CD4-positive, alpha-beta T cell treated with Interleukin-17A for 1 hour (primary cell): ENCODE data around the gene GRK6.
A peak's percentile ranks its signal among the peaks of the same experiment; 100 is the strongest.

ENCODE experiments used
- DNase-seq: peaks from one replicate; pipeline ENCODE4 v3.0.0-alpha.2; 2020

GRK6 gene

DNA sequence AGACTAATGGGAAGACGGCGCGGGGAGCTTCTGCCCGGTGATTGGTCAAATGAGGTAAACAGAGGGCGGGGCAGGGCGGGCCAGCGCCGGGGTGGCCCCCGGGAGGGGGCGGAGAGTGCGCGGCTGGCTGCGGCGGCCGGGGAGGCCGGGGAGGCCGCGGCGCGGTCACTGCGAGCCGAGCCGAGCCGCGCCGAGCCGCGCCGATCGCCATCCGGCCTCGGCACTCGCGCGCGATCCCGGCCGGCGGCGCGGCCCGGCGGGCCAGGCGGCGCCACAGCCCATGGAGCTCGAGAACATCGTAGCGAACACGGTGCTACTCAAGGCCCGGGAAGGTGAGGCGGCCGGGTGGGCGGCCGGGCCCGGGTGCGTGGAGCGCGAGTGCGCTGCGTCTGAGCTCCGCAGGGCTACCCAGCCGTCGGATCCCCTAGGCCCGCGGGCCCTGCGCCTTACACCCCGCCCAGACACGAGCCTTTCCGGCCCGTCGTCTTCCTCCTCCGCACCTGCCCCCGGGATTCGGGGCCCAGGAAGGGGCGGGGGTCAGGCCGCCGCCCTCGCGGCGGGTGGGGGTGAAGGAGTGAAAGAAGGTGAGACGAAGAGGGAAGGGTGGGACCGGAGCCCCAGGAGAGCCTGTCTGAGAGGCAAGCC lies at the start of gene GRK6:
TSS of gene GRK6 (plus strand) at position 111 of the 645 bp plus-strand sequence. CDS start at position 281, 170 bp downstream.
- DNase-seq, result peak; percentile 81

GRCh38 chr5:177377851-177378776 lies 48.4 kb upstream of the GRK6 start:
- no peak for DNase-seq

DNA sequence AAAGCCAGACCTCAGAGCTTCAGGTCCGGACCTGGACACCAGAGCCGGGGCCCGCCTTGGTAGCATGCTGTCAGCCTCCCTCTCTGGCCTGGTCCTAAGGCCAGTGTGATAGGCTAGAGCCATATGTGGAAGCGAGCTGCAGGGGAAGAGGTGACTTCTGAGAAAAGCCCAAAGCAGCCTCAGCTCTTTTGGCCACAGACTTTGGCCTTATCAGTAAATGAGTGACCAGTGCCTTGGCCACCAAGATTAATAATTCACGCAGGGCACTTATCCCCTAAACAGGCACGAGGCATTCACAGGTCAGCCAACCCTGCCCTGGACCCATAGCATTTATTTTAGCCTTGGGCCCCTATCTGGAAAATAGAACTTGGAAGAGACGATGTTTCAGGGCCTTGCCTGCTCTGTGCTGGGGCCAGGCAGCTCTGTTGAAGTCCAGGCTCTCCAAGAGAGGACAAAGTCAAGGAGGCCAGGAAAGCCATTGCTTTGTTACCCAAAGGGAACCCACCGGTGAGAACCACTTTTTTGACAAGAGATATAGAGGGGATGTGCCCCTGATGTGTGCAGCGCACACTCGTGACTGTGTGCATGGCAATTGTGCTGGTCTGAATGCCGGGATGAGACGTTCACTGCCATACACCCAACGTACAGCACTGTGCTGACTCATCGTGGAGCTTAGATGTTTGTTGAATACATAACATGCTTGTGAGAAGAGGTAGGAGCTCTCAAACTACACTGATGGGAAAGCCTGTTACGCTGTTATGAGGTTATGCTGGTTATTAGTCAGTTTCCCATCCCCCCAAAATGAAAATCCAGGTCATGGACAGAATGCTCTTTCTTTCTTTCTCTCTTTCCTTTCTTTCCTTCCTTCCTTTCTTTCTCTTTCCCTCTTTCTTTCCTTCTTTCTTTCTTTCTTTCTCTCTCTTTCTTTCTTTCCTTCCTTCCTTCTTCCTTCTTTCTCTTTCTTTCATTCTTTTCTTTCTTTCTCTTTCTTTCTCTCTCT lies 47.3 kb upstream of the GRK6 start:
- no peak for DNase-seq

DNA sequence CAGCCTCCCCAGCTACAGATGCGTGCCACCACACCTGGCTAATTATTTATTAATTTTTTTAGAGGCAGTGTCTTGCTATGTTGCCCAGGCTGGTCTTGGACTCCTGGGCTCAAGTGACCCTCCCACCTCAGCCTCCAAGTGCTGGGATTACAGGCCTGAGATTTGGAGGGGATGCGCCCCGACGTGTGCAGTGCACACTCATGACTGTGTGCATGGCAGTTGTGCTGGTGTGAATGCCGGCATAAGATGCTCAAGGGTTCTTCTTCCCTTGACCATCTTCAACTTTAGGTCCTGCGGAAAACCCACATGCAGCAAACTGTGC lies 45.7 kb upstream of the GRK6 start:
- DNase-seq, result no peak

GRCh38 chr5:177382423-177383029 lies 44.0 kb upstream of the GRK6 start:
- no peak for DNase-seq

- DNase-seq, result no peak
Observed at GRCh38 chr5:177383181-177383580, 43.3 kb upstream of the GRK6 start.

GRCh38 chr5:177384134-177384533 lies 42.3 kb upstream of the GRK6 start, which contains the start of gene SLC34A1:
SLC34A1 (plus strand) TSS chr5:177384434; CDS start chr5:177385742, 1,308 bp downstream.
- no peak for DNase-seq

DNA sequence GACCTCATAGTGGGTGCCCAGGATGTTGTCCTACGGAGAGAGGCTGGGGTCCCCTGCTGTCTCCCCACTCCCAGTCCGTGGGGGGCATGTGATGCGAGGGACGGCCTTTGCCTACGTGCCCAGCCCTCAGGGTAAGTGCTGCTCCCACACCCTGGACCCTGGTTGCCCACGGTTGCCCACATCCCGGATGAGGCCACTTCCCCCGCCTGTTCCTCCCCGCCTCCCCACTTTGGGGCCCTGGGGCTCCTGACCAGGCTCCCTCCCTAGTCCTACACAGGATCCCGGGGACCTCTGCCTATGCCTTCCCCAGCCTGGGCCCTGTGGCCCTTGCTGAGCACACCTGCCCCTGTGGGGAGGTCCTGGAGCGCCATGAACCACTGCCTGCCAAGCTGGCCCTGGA lies 40.8 kb upstream of the GRK6 start:
- no peak for DNase-seq

- DNase-seq, result no peak
Observed at GRCh38 chr5:177386542-177386941, 39.9 kb upstream of the GRK6 start.

DNA sequence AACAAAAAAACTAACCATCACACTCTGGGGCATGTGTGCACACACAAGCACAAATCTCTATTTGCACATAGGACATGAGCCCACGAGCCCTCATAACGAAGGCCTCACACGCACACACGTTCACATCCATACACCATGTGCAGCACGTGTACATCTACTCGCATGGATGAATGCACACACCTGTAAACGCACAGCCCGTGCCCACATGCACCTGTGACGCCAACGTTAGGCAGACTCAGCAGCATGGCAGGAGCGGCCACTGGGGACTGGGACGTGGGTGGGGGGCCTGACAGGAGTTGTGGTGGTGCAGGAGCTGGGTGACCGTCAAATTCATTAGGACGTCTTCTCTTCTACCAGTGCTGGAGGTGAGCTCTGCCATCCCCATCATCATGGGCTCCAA lies 39.1 kb upstream of the GRK6 start:
- DNase-seq, result no peak

DNA sequence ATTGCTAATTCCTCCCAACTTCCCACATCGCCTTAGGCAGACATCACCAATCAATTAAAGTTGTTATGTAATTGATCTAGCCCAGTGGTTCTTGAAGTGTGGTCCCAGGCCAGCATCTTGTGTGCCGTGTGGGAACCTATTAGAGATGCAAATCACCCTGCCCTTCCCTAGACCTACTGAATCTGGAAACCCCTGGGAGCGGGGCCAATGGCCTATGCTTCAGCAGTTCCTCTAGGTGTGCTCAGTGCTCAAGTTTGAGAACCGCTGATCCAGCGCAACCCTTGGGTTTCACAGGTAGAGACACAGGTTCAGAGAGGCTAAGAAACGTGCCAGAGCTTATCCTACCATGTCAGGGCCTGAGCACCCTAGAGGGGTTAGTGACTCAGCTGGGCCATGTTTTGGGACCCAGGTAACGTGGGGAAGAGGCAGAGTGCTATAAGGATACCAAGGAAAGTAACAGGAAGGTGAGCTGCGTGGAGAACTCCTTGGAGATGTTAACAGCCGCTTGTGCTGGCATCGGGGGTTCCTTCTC lies 37.9 kb upstream of the GRK6 start:
- DNase-seq, result no peak

- peak; percentile 79 for DNase-seq
Observed at GRCh38 chr5:177389241-177390169, 37.0 kb upstream of the GRK6 start.

- DNase-seq, result peak; percentile 92
Observed at GRCh38 chr5:177390363-177391300, 35.8 kb upstream of the GRK6 start.

DNA sequence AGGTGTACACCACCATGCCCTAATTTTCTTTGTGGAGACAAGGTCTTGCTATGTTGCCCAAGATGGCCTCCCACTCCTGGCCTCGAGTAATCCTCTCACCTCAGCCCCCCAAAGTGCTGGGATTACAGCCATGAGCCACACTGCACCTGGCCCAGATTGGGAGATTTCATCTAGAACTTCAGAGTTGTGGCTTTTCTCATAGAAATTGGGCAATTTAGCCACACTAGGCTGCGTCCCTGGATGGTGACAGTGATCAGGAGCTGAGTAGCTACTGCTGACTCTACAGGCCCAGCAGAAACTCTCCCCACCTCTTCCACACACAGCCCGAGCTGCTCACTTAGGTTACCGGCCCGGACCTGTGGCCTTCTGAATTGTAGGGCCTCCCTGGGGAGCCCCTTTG lies 33.7 kb upstream of the GRK6 start:
- DNase-seq, result no peak

GRCh38 chr5:177393206-177393765 lies 33.2 kb upstream of the GRK6 start:
- no peak for DNase-seq

GRCh38 chr5:177393990-177394389 lies 32.5 kb upstream of the GRK6 start:
- DNase-seq, result no peak

GRCh38 chr5:177396078-177396477 lies 30.4 kb upstream of the GRK6 start:
- no peak for DNase-seq

DNA sequence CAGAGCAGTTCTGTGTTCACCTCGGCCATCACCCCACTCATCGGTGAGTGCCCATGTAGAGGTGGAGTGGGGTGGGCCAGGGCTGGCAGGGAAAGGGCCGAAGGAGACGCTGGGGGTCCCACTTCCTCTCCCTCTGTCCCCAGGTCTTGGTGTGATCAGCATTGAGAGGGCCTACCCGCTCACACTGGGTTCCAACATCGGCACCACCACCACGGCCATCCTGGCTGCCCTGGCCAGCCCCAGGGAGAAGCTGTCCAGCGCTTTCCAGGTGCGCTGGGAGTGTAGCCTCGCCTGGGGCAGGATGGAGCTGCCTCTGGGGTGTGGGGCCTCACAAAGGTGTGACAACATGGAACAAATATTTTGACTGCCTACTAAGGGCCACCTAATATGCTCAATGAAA lies 29.7 kb upstream of the GRK6 start:
- no peak for DNase-seq

DNA sequence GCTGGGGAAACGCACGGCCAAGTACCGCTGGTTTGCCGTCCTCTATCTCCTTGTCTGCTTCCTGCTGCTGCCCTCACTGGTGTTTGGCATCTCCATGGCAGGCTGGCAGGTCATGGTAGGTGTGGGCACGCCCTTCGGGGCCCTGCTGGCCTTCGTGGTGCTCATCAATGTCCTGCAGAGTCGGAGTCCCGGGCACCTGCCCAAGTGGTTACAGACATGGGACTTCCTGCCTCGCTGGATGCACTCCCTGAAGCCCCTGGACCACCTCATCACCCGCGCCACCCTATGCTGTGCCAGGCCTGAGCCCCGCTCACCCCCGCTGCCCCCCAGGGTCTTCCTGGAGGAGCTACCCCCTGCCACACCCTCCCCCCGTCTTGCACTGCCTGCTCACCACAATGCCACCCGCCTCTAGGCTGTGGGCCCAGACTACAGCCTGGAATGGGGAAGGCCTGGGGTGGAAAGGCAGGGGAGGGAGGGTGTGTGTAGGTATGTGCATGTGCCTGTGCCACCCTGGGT lies 28.5 kb upstream of the GRK6 start:
- DNase-seq, result no peak
